Superior temporal gyrus (tissue), 1 donor: Measurements from ENCODE around the gene ATP12A.

Source experiments
- DNase-seq: peaks from one replicate; pipeline ENCODE4 v3.0.0-alpha.2; 2016; ENCODE audit errors: extremely low spot score

Gene ATP12A

DNA sequence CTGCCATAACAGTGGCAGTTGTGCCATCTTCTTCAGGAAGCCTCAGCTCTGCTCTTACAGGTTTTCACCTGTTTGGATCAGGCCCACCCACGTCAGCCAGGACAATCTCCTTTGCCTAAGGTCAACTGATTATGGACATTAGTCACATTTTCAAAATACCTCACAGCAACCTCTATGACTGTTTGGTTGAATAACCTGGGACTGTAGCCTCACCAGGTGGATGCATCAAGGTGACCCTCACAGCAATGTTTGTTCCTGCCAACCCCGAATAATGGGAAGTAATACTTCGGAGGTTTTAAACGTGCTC, 17.2 kb upstream of the ATP12A start:
- DNase-seq = no peak

DNA sequence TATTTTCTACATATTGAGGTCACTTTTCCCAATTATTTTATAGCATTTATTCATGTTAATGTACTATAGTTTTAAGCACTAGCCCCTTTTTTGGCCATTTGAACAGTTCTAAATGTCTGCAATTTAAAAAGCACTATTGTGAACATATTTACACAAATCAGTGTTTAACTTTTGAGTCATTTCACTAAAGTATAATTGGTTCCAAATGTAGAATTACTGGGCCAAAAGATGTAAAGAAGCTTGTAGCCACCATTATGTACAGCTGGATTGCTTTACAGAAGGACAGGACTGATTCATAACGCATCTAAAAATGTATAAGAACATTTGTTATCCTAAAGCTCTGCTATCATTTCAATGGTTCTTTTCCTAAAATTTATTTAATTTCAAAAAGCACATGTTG, 16.6 kb upstream of the ATP12A start:
- no peak for DNase-seq

DNA sequence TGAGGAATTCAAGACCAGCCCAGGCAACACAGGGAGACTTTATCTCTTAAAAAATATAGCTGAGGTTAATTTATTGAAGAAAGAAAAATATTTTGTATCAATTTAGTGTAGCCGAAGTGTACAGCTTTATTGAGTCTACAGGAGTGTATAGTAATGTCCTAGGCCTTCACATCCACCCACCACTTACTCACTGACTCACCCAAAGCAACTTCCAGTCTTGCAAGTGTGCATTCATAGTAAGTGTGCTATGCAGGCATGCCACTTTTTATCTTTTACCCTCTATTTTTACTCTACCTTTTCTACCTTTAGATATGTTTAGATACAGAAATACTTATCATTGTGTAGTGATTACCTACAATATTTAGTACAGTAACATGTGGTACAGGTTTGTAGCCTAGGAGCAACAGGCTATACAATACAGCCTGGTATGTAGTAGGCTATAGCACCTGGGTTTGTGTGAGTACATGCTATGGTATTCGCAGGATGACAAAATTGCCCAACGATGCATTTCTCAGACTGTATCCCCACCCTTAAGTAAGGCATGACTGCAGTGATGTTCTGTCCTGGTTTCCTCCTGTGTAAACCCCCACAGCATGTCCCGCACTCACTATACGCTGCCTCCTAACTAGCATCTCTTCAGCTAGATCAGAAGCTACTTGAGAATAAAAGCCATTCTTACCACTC, 15.3 kb upstream of the ATP12A start:
- no peak for DNase-seq

DNA sequence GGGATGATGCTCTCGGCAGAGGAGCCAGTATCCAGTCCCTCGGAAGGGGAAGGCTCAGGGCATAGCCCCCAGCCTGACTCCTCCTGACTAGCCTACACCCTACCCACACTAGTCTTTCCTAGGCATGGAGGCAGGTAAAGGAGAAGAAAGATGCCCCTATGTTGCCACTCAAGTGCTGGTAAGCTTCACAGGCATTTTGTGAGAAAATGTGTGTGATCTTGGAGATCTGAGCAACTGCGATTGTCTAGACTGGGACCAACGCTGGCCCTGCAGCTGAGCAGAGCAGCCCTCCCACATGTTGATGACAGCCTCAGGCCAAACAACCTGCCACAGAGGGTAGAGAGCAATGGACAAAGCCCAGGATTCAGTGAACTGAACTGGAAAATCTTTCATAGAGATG, 11.7 kb upstream of the ATP12A start:
- no peak for DNase-seq

DNA sequence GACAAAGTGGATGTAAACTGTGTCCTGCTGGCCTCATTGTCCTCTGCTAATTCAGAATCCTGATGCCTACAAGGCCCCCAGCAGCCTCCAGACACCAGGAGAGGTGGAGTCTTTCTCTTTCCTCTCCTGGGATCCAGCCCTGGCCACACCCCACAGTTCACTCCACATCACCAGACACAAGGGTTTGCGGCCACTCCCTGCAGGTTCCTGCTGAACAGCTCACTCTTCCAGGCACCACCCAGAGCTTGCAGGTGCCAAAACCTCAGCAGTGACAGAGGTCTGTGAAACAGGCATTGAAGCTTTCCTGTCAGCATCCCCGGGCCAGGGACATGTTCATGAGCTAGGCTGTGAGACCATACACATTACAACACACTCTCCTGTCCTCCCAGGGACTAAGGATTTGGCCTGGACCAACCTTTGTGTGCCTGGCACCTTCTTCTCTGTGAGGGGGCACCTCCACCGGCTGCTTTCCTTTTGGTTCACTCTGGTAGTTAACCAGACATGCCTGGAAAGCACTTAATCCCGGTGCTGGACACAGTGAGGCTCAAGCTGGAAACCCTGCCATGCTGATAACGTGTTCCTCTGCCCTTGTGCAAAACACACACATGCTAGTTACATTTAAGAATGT, 11.1 kb upstream of the ATP12A start:
- DNase-seq = no peak

DNA sequence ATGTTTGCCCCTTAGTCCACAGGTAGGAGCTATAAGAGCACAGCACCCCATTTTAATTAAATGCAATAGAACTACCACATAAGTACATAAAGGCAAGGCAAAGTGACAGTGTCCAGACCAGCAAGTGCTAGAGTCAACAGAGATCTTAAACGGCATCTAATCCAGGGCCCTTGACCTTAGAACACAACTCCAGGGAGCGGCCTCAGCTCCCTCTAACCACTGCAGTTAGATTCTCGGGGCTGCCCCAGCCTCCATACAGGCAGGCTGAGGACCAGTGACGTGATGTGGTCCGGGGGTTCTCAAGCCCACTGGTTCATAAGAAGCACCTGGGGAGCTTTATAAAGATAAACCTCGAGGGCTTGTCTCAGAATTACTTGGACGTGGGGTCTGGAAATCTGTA, 10.0 kb upstream of the ATP12A start:
- no peak for DNase-seq

DNA sequence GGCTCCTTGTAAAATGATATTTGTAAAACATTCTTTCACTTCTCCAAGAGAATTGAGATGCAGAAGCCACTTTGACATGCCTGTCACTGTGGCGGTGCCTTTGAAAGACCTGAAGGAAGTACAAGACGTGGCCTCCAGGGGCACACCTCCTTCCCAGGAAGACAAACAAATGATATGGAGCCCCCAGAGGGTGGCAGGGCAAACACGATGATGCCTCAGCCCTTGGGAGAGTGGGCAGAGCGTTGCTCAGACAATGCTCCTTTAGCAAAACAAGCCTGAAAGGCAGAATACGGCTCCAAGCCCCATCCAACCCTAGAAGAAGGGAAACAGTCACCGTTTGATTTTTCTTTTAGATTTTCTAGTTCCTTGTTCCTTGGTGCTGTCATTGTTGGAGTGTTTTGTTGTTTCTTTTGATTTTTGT, 9.2 kb upstream of the ATP12A start:
- DNase-seq = no peak

DNA sequence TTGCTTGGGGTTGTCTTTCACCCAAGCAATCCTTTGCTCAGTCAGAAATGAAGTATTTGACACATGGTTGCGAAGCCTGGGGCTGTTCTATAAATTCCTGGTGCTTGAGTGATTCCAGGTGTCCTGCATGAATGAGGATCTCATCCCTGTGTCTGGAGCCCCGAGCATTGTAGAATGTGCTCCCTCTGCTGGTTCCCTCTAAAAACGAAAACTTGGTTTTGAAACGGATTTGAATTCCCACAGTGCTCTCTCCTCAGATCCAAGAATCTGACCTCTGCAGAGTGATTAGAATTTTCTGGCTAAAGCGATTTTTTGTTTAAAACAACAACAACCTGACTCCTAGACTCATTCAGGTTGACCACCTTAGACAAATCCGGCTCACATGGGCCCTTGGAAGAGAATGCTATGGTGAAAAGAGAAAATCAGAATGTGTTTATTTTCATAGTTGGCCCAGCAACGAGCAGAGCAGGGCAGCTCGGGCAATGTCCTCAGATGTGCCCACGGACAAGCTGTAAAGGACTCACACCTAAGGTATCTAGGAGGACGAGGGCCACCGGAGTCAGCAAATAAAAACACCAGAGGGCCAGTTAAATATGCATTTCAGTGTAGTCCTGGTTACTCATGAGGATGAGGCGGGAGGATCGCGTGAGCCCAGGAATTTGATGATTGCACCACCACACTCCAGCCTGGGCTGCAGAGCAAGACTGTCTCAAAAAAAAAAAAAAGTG, 8.7 kb upstream of the ATP12A start:
- peak; percentile 80 for DNase-seq

DNA sequence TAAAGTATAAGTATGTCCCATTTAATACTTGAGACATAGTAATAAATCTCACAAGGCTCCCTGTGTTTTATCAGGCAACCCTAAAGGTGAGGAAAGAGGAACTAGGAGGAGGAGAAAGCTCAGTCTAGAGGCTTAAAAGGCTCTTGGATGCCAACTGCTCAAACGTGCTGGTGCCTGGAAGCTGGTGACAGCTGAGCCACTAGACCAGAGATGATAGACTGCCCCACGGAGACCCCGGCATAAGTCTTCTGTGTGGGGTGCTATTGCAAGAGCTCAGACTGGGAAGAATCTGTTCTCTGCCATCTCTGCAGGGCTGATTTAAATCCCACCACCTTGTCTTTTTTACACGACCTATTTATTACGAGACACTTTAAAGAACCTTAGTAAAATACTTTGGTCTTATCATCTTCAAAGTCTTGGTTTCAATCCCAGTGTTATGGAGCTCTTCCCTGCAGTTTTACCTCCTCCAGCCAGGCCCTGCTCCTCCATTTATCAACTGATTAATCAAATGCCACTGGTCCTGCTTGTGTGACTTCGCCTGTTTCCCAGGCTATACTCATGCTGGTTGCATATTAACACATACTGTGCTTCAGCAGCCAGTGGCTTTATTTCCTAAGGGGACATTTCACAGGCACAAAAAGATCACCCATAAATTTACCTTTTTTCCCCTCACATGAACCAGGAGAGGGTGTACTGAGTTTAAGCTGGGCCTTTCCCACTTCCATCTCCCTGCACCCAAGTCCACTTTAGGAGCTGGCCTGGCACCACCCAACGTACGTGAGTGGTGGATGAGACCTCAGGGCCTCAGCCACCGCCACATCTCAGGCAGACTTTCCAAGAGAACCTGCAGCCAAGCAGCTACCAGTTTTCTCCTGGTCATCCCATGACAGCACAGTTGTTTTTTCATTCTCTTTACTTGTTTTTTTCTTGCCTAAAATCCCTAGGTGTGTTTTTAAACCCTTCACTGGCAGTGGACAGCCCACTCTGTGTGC, 7.8 kb upstream of the ATP12A start:
- DNase-seq = no peak

DNA sequence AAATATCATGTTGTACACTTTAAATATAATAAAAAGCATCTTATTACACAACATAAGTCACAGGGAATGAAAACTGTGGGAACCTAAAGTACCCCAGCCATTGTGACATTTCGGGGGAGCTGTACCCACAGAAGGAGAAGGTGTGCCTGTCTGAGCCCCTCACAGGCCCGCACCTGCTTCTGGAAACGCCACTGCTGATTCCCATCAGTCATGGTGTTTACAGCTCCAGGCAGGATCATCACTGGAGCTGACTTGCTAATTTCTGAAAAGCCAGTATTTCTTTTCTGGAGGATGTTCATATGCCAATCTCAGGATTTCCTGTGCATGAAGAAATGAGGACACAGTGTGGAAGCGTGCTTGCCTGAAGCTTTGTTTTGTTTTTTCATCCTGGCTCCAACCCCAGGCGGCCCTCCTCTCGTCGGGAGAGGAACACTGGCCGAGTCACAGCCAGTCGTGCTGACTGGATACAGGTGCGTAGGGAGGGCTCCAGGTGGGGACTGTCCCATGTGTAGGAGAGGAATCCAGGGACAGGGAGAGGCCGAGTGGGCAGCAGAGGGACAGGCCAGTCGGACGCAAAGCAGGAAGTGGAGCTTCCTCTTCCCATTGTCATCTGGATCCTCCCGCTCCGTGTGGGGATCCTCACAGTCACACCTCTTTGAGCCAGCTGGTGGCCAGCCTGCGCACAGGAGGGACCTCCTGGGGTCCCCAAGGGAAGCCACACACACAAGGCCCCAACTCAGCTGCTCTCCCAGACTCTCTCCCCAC, 4.2 kb upstream of the ATP12A start:
- no peak for DNase-seq

DNA sequence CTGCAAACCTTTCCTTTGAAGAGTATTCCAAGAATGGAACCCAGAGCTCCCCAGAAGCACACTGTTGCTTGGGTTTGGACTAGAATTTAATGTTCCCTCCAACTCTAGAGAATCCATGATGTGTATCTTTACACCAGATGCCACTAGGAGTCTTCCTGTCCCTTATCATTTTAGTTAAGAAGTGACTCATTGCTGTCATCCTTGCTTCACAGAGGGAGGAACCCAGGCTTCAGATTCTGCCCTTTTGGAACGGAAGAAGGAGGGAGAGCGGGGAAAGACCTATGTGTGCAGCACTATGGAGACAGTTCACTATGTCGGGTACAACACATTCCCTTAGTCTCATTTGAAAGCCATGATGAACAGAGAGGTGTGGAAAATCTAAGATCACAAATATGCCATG, 2.1 kb upstream of the ATP12A start:
- DNase-seq = no peak

DNA sequence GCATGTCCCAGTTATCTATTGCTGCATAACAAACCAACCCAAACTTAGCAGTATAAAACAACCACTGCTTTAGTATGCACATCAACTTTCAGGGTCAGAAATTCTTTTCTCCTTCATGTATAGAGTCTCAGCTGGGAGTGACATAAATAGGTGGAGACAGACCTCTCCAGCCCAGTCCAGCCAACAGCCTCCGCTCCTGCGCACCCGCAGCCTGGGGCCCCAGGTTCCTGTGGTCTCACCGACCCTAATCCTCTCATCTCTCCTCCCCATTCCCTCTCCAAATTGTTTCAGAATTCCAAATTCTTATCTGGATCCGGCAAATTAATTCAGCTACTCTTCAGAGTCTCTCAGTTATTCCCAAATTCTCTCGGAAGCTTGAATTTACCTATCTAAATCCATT, 522 bp upstream of the ATP12A start:
- no peak for DNase-seq

DNA sequence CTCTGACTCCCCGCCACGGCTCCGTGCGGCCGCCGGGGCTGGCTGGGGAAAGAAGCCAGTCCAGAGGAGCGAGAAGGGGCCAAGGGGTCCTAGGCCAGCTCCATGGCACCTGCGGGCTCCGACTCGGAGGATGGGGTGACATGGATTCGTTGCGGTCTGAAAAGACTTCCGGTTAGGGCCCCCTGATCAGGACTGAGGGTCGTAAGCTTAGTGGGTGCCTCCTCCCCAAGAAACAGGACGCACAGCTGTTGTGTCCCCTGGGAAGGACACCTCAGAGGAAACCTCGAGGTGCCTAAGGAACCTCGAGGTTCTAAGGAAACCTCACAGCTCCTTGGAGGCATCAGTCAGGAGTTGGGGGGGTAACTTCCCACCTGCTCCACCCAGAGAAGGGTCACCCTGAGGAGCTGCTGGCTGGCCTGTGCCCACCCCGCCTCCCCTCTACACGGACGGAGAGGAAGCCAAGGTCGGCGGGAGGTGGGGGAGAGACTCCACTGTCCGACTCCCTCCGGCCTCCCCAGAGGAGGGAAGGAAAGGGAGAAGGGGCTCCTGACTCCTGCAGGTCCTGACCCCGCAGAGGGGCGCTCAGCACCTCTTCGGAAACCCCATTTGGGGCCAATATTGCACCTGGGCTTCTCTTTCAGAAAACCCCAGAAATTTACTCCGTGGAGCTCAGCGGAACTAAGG, 855 bp downstream of the ATP12A start:
- no peak for DNase-seq

DNA sequence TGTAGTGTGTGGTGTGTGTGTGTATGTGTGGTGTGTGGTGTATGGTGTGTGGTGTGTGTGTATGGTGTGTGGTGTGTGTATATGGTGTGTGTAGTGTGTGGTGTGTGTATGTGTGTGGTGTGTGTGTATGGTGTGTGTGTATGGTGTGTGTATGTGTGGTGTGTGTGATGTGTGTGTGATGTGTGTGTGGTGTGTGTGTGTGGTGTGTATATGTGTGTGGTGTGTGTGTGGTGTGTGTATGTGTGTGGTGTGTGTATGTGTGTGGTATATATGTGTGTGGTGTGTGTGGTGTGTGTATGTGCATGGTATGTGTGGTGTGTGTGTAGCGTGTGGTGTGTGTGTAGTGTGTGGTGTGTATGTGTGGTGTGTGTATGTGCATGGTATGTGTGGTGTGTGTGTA, 1.7 kb downstream of the ATP12A start:
- no peak for DNase-seq

DNA sequence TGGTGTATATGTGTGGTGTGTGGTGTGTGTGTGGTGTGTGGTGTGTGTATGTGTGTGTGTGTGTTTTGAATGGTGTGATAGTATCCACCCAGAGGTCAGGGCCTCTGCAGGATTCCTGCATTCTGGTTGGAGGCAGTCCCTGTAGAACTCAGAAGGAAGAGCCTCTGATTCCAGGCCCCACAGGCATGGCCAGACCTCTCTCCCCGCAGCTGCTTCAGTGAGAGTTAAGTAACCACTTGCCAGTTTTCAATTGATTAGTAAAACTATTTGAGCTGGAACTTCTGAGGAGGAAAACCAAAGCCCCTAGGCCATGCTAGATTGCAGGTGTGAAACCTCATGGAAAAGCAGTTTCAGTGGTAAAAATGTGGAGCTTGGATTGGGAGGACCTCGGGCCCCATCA, 2.1 kb downstream of the ATP12A start:
- no peak for DNase-seq

DNA sequence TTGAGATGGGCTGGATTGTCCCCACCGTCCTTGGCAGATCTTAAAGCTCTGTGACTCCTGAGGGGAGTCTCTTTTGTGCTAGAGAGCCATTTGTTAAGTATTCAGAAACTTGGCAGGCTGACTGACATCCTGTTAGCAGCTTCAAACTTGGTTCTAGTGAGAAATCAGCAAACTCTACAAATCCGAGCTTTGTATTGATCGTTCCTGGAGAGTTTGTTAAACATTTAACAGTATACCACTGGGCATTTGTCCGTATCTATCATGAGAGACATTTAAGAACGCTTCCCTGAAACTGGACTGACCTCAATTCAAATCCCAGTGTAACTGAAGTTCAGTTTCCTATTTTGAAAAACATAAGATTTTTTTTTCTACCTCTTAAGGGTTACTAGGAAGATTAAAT, 3.1 kb downstream of the ATP12A start:
- no peak for DNase-seq

DNA sequence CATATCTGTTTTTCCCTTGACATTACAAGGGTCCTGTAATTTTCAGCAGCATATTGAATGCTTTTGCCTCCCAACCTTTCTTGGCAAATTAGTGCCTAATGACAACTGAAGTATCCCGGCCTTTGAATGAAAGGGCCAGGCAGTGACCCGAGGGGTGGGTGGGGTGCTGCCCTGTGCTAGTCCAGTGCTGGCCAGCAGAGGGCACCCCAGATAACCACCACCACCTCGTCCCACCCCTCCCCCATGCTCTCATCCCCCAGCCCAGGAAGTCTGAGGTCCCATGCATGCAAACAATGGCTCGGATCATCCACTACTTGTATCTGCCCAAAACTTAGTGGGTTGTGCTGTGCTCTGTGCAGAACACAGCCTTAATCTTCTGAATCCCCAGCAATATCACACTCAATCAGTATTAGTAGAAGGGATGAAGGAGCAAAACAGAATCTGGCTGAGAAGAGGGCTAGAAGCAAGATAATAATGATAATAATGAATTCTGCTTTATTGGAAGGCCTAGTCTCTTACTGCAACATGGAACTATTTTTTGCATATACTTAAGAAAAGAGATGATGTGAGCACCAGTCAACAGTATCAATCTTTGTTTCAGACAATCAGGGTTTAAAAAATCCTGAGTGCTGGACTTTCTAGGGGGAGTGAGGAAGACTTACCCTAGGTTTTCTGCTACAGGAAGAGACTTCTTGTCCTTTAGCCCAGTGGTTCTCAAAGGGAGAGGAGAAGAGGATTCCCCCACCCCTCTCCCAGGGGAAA, 3.8 kb downstream of the ATP12A start:
- peak; percentile 36 for DNase-seq

DNA sequence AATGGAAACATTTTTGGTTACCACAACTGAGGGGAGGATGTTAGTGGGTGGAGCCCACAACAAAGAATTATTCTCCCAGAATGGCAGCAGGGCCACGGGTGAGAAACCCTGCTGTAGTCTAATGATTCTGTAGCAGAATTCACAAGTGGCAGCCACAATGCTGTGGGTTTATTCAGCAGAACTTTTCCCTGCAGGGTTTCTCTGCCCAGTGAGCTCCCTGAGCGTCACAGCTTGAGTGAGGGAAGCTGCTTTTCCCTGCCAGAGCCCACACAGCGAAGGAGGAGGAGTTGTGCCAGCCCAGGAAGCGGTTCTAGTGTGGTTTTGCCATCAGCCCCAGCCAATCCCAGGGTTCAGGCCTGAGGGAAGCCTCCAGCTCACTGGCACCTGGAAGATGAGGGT, 4.4 kb downstream of the ATP12A start:
- DNase-seq = peak; percentile 48

DNA sequence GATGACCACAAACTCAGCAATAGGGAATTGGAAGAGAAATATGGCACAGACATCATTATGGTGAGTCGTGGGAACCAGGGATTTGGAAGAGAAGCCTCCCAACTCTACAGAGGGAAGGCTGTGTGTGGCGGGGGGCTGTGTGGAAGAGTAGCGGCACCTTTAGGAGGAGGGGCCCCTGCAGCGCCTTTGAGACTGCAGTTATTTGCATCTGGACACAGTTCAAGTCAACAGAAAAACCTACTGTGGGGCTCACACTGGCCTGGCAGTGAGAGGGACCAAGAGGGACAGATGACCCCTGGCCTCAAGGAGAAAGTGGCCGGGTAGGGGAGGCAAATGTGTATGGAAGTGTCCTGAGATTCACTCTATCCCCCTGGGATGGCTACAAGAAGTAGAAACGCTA, 5.1 kb downstream of the ATP12A start:
- DNase-seq = no peak

DNA sequence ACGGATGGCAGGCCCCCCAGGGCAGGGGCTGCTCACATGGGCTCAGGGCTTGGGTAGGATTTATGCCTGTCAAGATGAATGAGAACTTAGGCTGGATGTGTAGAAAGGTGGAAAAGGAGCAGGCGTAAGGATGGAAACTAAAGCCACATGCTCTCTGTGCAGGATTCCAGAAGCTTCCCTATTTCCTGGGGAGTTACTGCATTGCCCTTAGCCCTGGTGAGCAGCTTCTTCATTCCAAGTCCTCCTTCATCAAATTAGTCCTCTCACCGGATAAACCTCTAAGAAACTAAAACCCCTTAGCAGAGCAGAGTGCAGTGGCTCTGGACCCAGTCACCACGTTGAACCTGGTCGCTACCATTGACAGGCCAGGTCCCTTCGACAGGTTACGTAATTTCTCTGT, 7.4 kb downstream of the ATP12A start:
- no peak for DNase-seq
